GM19324 (cell line): ENCODE data around the gene MEIS1.

ENCODE experiments used
- ATAC-seq: cut with Tn5 transposase; IDR thresholded peaks from one replicate; pipeline ENCODE4 v1.9.1; 2021; ENCODE audit warnings: mild to moderate bottlenecking, moderate library complexity; ENCODE audit not compliant: unreplicated experiment, low FRiP score

Gene MEIS1

DNA sequence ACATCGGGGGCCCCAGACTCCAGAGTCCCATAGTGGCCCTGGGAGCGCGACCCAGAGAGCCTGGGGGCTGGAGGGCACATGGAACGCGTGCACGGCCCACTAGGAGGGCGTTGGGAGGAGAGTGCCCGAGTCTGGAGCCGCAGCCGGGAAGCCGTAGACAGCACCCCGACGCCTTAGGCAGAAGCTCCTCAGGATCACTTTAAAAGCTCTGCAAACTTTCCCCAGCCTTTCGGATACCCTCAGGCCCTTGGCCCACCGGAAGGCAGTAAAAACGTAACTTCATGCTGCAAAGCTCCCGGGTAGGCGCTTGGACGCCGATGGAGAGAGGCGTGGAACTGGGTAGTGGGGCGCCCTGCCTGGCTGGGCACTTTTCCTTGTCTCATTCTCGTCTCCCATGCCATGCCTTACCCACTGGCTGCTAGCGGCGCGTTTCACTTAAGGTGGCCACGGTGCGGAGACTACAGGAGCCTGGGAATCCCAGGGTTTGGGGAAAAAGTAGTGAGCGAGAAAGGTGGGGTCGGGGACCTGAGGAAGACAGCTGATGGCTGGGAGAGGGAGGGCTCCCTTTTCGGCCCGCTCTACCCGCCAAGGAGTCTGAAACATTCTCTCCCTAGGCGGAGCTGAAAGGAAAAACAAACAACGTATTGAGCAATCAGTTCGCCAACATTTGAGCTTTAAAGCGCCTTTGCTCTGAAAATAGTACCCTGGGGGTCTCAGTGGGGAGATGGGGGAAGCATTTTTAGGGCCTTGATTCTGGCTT, 141.8 kb downstream of the MEIS1 start:
- ATAC-seq: no peak

DNA sequence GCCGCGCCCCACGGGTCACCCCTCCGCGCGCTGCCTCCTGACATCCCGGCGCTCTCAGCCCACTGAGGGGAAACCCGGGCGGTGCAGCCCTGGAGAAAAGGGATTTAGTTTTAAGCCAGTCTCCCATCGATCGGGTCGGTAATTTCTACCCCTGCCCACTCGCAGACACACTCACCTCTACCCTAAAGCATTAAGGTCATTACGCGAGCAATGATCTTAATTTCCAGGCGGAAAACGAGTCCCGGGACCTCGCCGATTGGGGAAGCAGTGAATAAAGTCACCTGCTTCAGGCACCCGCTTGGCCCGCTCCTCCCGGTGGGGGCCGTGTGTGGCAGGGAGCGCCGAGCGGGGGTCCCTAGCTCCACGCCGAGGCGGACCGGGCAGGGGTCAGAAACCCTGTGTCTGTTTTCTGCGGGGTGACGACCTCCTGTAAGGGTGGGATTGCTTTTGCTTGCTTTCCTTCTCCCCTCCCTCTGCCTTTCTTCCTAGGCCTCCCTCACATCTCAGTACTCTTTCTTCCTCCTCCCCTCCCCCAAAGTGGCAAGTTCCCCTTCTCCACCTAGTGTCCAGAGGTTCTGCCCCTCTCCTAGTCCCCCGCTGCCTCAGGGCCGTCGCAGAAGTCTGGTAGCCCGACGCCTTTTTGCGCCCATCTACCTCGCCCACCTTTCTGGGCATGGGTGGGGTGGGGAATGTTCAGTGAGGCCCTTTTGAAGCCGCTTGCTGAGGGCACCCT, 142.6 kb downstream of the MEIS1 start:
- no peak for ATAC-seq

GRCh38 chr2:66578054-66578686, 143.2 kb downstream of the MEIS1 start:
- no peak for ATAC-seq

DNA sequence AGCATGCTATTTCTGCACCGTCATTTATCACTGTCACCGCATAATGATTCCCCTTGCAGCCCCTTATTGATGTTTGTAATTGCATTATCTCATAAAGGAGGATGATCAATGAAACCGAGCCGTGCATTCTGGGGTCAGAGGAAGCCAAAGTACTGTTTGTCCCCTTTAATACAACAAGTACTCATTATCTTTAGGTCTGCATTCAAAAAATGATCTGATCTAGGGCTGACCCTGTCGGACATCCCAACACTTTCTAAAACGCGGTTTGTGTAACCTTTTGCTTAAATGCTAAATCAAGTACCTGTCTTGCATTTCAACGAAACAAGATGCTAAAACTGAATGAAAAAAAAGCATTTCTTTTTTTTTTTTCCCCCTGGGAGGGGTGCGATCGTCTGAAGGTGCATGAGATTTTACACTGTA, 143.8 kb downstream of the MEIS1 start:
- no peak for ATAC-seq

GRCh38 chr2:66579186-66580126, 144.5 kb downstream of the MEIS1 start:
- ATAC-seq: no peak

GRCh38 chr2:66580166-66581049, 145.5 kb downstream of the MEIS1 start:
- ATAC-seq: no peak

DNA sequence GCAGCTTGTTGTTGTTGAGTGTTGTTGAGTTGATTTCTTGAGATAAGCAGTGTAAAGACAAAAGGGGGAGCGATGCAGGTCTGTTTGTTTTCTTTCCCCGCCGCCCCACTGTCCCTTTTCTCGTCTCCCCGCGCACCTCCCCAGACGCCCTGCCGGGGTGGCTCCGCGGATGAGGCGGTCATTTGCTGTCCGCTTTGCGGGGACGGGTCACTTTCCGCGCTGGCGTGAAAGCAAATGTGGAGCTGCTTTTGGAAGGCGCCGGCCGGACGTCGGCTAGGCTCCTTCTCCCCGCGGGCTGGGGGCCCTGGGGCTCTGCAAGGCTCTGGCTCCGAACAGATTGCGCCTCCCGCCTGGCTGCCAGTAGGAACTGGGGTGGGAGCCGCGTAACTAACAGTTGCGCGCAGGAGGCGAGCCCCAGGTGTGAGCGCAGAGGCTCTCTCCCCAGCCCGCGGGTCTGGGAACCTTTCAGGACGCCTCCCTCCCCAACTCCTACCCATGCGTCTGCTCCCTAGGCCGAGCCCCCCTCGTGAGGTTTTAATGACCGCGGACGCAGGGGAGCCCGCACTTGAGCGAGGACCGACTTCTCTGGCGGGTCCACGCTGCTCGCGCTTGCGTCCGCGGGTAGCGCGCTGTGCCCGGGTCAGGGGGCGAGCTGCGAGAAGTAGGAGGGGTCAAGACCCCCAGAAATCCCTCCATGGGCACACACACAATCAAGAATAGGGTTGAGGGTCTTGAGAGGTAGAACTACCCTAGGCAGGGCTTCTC, 146.6 kb downstream of the MEIS1 start:
- ATAC-seq: no peak

DNA sequence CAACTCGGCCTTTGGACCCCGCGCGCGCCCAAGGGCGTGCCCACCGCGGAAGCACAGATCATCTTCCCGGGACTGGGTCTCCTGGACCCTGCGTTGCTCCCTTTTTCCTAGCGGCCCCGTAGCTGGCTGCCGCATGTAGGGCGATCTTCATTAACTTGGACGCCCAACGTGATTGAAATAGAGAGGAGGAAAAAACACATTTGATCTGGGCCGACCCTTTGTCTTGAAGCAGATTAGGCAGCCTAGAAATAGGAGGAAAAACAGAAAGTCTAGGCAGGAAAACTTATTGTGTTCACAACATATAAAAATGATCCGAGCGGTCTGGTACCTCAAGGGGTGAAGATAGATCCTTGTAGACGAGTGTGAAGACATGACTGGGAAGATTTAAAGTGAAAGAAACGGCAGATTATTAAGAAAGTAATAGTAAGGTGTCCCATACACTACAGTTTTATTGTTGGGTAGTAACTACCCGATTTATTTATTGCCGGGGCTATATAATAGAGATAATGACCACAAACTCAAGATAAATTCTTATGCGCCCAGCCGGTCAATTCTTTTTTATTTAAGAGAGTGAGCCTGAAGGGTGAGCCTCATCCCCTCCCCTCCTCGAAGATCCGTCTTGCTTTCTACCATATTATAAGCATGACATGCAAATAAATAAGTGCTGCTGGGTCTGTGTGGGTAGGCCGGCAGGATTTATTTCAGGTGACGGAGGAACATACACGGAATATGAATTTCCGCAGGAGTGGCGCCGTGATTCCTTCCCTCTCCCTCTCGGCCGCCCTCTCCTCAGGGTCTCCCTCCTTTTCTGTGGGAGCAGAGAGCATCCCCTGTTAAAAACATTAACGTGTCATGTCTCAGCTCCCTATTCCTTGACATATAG, 147.4 kb downstream of the MEIS1 start:
- no peak for ATAC-seq

GRCh38 chr2:66582987-66583880, 148.3 kb downstream of the MEIS1 start:
- no peak for ATAC-seq

DNA sequence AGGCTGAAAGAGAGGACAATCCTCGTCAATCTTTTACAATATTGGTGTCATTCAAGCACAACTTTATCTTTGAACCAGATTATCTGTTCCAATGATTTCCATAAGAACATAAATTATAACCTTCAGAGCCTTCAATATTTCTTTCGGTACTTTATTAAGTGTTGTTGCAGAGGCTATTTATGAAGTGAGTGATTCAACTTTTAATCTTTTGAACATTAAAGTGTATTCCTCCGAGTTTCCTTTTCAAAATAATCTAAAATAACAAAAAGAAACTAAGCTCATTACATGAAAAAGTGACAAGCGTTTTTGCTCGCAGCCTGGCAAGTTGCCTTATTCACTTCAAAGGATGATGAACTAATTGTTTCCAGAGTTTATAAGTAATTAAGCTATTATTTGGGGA, 149.0 kb downstream of the MEIS1 start:
- no peak for ATAC-seq

GRCh38 chr2:66585587-66585986, 150.7 kb downstream of the MEIS1 start:
- no peak for ATAC-seq

GRCh38 chr2:66587216-66587615, 152.3 kb downstream of the MEIS1 start:
- ATAC-seq: no peak

GRCh38 chr2:66594001-66594400, 159.1 kb downstream of the MEIS1 start:
- ATAC-seq: no peak

GRCh38 chr2:66595556-66595955, 160.6 kb downstream of the MEIS1 start:
- no peak for ATAC-seq

DNA sequence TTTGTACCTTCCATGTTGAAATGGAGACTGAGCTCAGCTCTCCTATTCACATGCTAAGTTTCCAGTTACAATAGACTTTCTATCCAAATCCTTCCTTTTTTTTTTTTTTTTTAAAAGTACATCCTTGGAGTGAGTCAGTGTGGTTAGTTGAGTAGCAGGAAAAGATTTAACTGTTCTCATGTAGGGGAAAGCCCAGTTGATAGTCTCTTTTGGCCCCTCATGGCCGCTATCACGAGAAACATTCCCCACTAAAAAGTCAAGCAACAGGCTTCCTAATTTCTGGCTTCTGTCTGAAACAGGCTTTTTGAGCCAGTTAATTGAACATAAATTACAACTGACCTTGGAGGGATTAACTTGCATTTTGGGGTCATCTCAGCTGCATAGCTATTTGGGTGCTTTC, 161.3 kb downstream of the MEIS1 start:
- no peak for ATAC-seq

- no peak for ATAC-seq
Measured at GRCh38 chr2:66601624-66602023, 166.7 kb downstream of the MEIS1 start.

DNA sequence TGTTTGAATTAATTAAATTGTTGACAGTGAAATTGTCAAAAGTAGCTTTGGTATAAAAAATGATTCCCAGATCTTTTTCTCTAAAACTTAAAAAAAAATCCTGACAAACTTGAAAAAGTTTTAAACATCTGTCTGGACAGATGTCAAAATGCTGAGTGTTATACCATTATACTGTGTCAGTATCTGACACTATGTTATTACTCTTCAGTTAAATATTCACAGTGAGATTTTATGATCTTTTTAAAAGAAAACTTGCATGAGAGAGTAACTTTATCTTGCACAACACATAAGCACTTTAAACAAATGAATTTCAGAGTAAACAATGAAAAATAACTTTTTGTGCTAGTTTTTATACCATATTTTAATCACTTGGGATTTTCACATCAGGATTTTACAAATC, 167.4 kb downstream of the MEIS1 start:
- no peak for ATAC-seq
